ENCODE measurements around the gene FAM83G. TPM values are rescaled to one million over a fixed set of nuclear protein-coding genes. Genes with fewer than 3 reads are reported as not detected.

The FAM83G gene
- total RNA-seq, 4 donors from 2014 or later = 3.7 to 16.7 (median 11.8) TPM

GRCh38 chr17:18974407-18975149 lies 30.0 kb downstream of the FAM83G start:
- intact Hi-C loops (cut with DNase I) = no loop called here

GRCh38 chr17:18971801-18972200 lies 32.8 kb downstream of the FAM83G start:
- no peaks in the 10 kb centered on the region for H3K27me3 ChIP-seq
- H3K4me3 ChIP-seq = no peak overlapping the region
- no peak overlapping the region for H3K27ac ChIP-seq (replicated peaks in 1 of 4)
- peaks cover 0 to 19% (median 3%) of the 10 kb centered on the region in 4 donors for H3K36me3 ChIP-seq
- H3K4me1 ChIP-seq = peaks cover 0 to 10% (median 4%) of the 10 kb centered on the region in 4 donors
- no peak for DNase-seq (ENCODE audit: extremely low spot score)
- TF ChIP-seq CTCF (IDR thresholded peaks at IDR 0.05) (no peak), EP300 (IDR thresholded peaks at IDR 0.05) (no peak), POLR2AphosphoS5 (IDR thresholded peaks at IDR 0.05) (no peak), POLR2A (IDR thresholded peaks at IDR 0.05; ENCODE audit: low read depth) (no peak)
- H3K9me3 ChIP-seq = no peaks in the 10 kb centered on the region
- 96% methylated on average over 5 of the region's 7 CpGs for WGBS
- intact Hi-C loops (cut with DNase I) = no loop called here

More at GRCh38 chr17:18974407-18975149, 30.0 kb downstream of the FAM83G start:
- no peak overlapping the region for H3K27ac ChIP-seq (replicated peaks in 1 of 4)
- 83% methylated on average over 8 of the region's 10 CpGs for WGBS
- peaks cover 0 to 45% (median 17%) of the 10 kb centered on the region in 4 donors for H3K36me3 ChIP-seq
- H3K4me3 ChIP-seq = no peak overlapping the region
- no peaks in the 10 kb centered on the region for H3K9me3 ChIP-seq
- TF ChIP-seq POLR2AphosphoS5 (IDR thresholded peaks at IDR 0.05) = no peak
- no peak for TF ChIP-seq EP300 (IDR thresholded peaks at IDR 0.05)
- TF ChIP-seq POLR2A (IDR thresholded peaks at IDR 0.05; ENCODE audit: low read depth) = no peak
- no peak for TF ChIP-seq CTCF (IDR thresholded peaks at IDR 0.05)
- H3K27me3 ChIP-seq = no peaks in the 10 kb centered on the region
- DNase-seq (ENCODE audit: extremely low spot score) = no peak
- H3K4me1 ChIP-seq = peaks cover 0 to 4% (median 0%) of the 10 kb centered on the region in 4 donors

DNA sequence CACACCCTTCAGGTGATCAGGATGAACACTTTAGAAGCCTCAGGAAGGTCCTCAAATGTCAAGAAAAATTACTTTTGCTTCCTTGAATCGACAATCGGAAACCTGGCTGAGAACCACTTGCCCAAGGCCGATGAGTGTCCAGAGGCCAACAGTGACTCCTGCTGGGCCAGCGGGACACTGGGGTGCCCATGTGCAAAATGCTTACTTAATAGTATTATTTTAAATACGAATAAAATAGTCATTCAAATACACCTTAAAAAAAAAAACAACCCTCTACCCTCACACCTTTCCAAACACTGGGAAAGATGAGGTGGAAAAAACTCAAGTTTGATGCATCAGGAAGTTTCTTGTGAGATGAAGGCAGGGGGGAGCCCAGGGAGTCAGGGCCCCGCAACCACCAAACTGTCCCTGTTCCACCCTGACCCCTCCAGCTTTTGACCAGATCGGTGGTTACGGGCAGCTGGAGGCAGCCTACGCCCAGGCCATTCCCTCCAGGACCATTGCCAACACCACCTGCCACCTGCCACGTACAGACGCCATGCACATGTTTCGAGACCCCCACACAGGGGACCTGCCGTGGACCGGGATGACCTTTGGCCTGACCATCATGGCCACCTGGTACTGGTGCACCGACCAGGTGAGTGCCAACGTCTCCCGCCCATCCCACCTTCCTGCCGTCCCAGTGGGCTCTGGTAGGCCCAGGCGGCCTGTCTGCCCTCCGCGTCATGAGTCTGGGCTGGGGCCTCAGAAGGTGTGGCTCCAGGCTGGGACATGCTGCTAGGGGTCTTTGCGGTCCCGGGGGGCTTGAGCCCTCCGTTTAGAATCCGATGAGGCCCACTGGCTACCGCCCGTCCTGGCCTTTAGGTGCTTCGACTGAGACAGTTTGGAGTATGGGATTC lies 33.7 kb downstream of the FAM83G start:
- H3K27ac ChIP-seq (replicated peaks in 1 of 4) = no peak overlapping the region
- no peak overlapping the region for H3K4me3 ChIP-seq
- WGBS = 91% methylated on average over 20 of the region's 28 CpGs
- no peaks in the 10 kb centered on the region for H3K27me3 ChIP-seq
- no peak for TF ChIP-seq POLR2A (IDR thresholded peaks at IDR 0.05; ENCODE audit: low read depth)
- no peak for TF ChIP-seq EP300 (IDR thresholded peaks at IDR 0.05)
- no peak for TF ChIP-seq CTCF (IDR thresholded peaks at IDR 0.05)
- no peak for TF ChIP-seq POLR2AphosphoS5 (IDR thresholded peaks at IDR 0.05)
- H3K4me1 ChIP-seq = peaks cover 0 to 10% (median 4%) of the 10 kb centered on the region in 4 donors
- no peaks in the 10 kb centered on the region for H3K9me3 ChIP-seq
- H3K36me3 ChIP-seq = peaks cover 0 to 13% (median 3%) of the 10 kb centered on the region in 4 donors
- DNase-seq (ENCODE audit: extremely low spot score) = no peak
- intact Hi-C loops (cut with DNase I) = no loop called here

- 71% methylated on average over 16 of the region's 23 CpGs for WGBS
- no peaks in the 10 kb centered on the region for H3K27me3 ChIP-seq
- no peak overlapping the region for H3K27ac ChIP-seq (replicated peaks in 1 of 4)
- H3K4me3 ChIP-seq = no peak overlapping the region
- TF ChIP-seq POLR2A (IDR thresholded peaks at IDR 0.05; ENCODE audit: low read depth) = no peak
- TF ChIP-seq POLR2AphosphoS5 (IDR thresholded peaks at IDR 0.05) = no peak
- TF ChIP-seq EP300 (IDR thresholded peaks at IDR 0.05) = no peak
- TF ChIP-seq CTCF (IDR thresholded peaks at IDR 0.05) = no peak
- peaks cover 0 to 13% (median 3%) of the 10 kb centered on the region in 4 donors for H3K36me3 ChIP-seq
- H3K9me3 ChIP-seq = no peaks in the 10 kb centered on the region
- peaks cover 0 to 10% (median 4%) of the 10 kb centered on the region in 4 donors for H3K4me1 ChIP-seq
- DNase-seq (ENCODE audit: extremely low spot score) = no peak
- intact Hi-C loops (cut with DNase I) = no loop called here
Measured at GRCh38 chr17:18968945-18969887, 35.3 kb downstream of the FAM83G start.
